DND-41 (cell line): ENCODE data around the gene CITED1.

Source experiments
- ATAC-seq: fragments of 200-7000 bp; cut with Tn5 transposase; 3 replicates; pipeline ENCODE4 v1.9.1; 2021; ENCODE audit warnings: low read depth; ENCODE audit not compliant: insufficient read depth
- DNase-seq: peaks from one replicate; pipeline ENCODE4 v3.0.0-alpha.2; 2020
- H2AFZ ChIP-seq: 2 replicates; pipeline ENCODE4 v1.6.0; 2012; ENCODE audit warnings: low read depth, low read length
- H3K27ac ChIP-seq: 2 replicates; pipeline ENCODE4 v1.5.1; 2012; ENCODE audit warnings: low read length, inconsistent platforms
- H3K27me3 ChIP-seq: fragments of 200-600 bp; sonication (generic); 2 replicates; pipeline ENCODE4 v1.6.0; 2012; ENCODE audit warnings: low read length, mild to moderate bottlenecking, inconsistent platforms; ENCODE audit not compliant: insufficient read depth, poor library complexity
- H3K36me3 ChIP-seq: 2 replicates; pipeline ENCODE4 v1.5.1; 2012; ENCODE audit warnings: low read length, inconsistent platforms; ENCODE audit not compliant: insufficient read depth
- H3K4me1 ChIP-seq: 2 replicates; pipeline ENCODE4 v1.5.1; 2012; ENCODE audit warnings: mild to moderate bottlenecking, low read length; ENCODE audit not compliant: insufficient read depth
- H3K4me2 ChIP-seq: 2 replicates; pipeline ENCODE4 v1.6.0; 2012; ENCODE audit warnings: mild to moderate bottlenecking, moderate library complexity, low read length, inconsistent platforms; ENCODE audit not compliant: insufficient read depth
- H3K4me3 ChIP-seq, 2 experiments: fragments of 200-600 bp in 1 of 2; shearing (Covaris generic) in 1 of 2; 2 replicates each; pipeline ENCODE4 v1.5.1; 2012 to 2016; ENCODE audit warnings: inconsistent platforms in 2 of 2, low read length in 2 of 2, mild to moderate bottlenecking in 2 of 2, low read depth in 1 of 2, moderate library complexity in 1 of 2
- H3K79me2 ChIP-seq: 2 replicates; pipeline ENCODE4 v1.6.0; 2012; ENCODE audit warnings: low read length, inconsistent platforms; ENCODE audit not compliant: insufficient read depth
- H3K9ac ChIP-seq: 2 replicates; pipeline ENCODE4 v1.6.0; 2012; ENCODE audit warnings: low read depth, mild to moderate bottlenecking, inconsistent platforms, low read length, moderate library complexity
- H3K9me3 ChIP-seq: 2 replicates; pipeline ENCODE4 v1.5.1; 2012; ENCODE audit warnings: low read length, moderate library complexity, mild to moderate bottlenecking, inconsistent platforms; ENCODE audit not compliant: insufficient read depth, severe bottlenecking
- H4K20me1 ChIP-seq: 2 replicates; pipeline ENCODE4 v1.6.0; 2012; ENCODE audit warnings: low read length; ENCODE audit not compliant: insufficient read depth
- EZH2 ChIP-seq: IDR thresholded peaks from 3 replicates; pipeline ENCODE4 v1.6.1; 2012; ENCODE audit warnings: borderline replicate concordance, low read depth, mild to moderate bottlenecking, moderate library complexity, low read length, inconsistent platforms; ENCODE audit not compliant: severe bottlenecking
- TF ChIP-seq, protein P1 (sequence below): IDR thresholded peaks from 2 replicates; pipeline ENCODE4 v1.5.1; 2012; ENCODE audit warnings: borderline replicate concordance, low read length, moderate library complexity, mild to moderate bottlenecking; ENCODE audit not compliant: poor library complexity, severe bottlenecking; ENCODE audit errors: extremely low read depth

The CITED1 gene

DNA sequence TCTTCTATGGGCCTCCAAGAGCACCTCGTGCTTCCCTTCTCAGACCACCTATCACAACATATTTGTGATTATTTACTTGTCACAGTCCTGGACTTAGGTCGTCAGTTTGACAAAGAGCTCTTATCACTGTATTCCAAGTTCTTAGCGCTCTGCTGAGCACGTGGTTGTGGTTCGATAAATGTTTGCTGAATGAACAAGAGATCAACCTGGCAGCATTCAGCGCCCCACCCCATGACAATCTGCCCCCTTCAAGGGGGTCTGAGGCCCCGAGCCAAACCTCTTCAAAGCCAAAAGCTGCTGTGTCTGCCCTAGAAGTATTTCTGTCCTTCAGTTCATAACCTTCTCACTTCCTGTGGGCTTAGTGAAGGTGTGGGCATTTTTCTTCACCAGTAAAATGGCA is 43.6 kb downstream of the CITED1 start:
- no peaks in the 10 kb centered on the region for H3K27me3 ChIP-seq
- no peaks in the 10 kb centered on the region for H3K36me3 ChIP-seq
- ATAC-seq, result no peak
- no peak for DNase-seq
- no peaks in the 10 kb centered on the region for H3K4me1 ChIP-seq
- H3K9ac ChIP-seq, result no peak overlapping the region
- no peaks in the 10 kb centered on the region for H4K20me1 ChIP-seq
- no peaks in the 10 kb centered on the region for H3K9me3 ChIP-seq
- TF ChIP-seq EZH2, result no peak
- TF ChIP-seq, protein P1, sequence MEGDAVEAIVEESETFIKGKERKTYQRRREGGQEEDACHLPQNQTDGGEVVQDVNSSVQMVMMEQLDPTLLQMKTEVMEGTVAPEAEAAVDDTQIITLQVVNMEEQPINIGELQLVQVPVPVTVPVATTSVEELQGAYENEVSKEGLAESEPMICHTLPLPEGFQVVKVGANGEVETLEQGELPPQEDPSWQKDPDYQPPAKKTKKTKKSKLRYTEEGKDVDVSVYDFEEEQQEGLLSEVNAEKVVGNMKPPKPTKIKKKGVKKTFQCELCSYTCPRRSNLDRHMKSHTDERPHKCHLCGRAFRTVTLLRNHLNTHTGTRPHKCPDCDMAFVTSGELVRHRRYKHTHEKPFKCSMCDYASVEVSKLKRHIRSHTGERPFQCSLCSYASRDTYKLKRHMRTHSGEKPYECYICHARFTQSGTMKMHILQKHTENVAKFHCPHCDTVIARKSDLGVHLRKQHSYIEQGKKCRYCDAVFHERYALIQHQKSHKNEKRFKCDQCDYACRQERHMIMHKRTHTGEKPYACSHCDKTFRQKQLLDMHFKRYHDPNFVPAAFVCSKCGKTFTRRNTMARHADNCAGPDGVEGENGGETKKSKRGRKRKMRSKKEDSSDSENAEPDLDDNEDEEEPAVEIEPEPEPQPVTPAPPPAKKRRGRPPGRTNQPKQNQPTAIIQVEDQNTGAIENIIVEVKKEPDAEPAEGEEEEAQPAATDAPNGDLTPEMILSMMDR, result no peak
- no peak overlapping the region for H3K4me3 ChIP-seq
- H3K4me2 ChIP-seq, result no peak overlapping the region
- H3K27ac ChIP-seq, result no peak overlapping the region
- H2AFZ ChIP-seq, result no peak overlapping the region
- H3K79me2 ChIP-seq, result no peaks in the 10 kb centered on the region

DNA sequence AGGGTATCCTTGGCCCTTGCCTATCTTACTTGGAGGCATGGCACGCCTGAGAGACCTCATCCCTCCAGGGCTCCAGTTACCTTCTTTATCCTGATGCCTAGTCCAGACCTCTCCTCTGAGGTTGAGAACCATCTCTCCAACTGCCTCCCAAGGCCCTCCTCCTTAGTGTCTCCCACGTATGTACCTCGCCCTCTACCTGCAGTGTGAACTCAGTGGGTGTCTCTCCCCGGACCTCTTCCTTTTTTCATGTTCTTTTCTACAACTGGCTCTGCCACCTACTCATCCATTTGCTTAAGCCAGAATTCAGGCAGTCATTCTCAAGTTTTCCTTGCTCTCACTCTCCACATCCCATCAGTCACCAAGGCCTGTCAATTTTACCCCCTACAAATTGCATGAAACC is 45.3 kb downstream of the CITED1 start:
- no peaks in the 10 kb centered on the region for H3K27me3 ChIP-seq
- no peaks in the 10 kb centered on the region for H4K20me1 ChIP-seq
- no peak overlapping the region for H3K4me2 ChIP-seq
- no peak overlapping the region for H3K4me3 ChIP-seq
- H2AFZ ChIP-seq, result no peak overlapping the region
- no peak overlapping the region for H3K9ac ChIP-seq
- no peaks in the 10 kb centered on the region for H3K36me3 ChIP-seq
- DNase-seq (no peak), ATAC-seq (no peak)
- H3K27ac ChIP-seq, result no peak overlapping the region
- H3K9me3 ChIP-seq, result no peaks in the 10 kb centered on the region
- no peaks in the 10 kb centered on the region for H3K79me2 ChIP-seq
- no peaks in the 10 kb centered on the region for H3K4me1 ChIP-seq
- TF ChIP-seq EZH2, result no peak
- TF ChIP-seq, protein P1, result no peak

DNA sequence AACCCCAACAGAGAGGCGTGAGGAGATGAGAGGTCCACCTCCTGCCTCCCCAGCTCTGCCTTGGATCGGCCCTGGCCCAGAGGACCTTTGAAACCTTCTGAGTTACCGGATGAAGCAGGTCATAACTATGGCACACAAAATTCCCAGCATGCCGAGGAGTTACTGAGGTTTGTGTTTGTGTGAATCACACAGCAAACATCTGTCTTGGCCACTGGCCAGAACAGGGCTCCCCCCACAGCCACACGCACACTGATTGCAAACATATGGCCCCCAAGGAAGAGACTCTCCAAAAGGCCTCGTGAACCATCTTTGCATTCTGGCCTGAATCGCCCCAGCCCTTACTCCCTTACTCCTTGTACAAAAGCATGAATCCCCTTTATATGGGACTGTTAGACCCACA is 47.5 kb downstream of the CITED1 start:
- Histone ChIP-seq H3K27me3 (no peaks in the 10 kb centered on the region), H3K4me3 (no peak overlapping the region), H3K4me2 (no peak overlapping the region), H3K4me1 (no peaks in the 10 kb centered on the region), H3K9ac (no peak overlapping the region), H3K27ac (no peak overlapping the region), H3K9me3 (no peaks in the 10 kb centered on the region), H3K36me3 (no peaks in the 10 kb centered on the region), H3K79me2 (no peaks in the 10 kb centered on the region), H2AFZ (no peak overlapping the region), H4K20me1 (no peaks in the 10 kb centered on the region)
- no peak for TF ChIP-seq EZH2
- TF ChIP-seq, protein P1, result no peak
- no peak for ATAC-seq
- no peak for DNase-seq

DNA sequence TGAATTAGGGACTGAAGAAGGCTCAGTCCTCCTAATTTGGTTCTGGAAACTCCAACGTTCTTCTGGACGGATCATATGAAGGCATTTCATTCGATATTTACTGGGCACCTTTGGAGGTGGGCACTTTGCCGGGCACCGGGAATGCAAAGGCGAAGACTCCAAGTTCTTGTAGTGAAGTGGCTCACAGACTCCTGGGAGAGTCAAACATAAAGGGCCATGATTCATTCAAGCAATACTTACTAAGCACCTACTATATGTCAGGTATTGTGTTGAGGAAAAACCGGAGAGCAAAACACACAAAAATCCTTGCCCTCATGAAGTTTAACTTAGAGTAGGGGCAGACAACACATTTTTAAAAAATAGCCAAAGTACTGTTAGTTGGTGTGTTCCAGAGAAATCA is 49.9 kb downstream of the CITED1 start:
- Histone ChIP-seq H3K9me3 (no peaks in the 10 kb centered on the region), H3K9ac (no peak overlapping the region), H3K79me2 (no peaks in the 10 kb centered on the region), H3K27me3 (no peaks in the 10 kb centered on the region), H3K36me3 (no peaks in the 10 kb centered on the region), H3K27ac (no peak overlapping the region), H3K4me3 (no peak overlapping the region), H4K20me1 (no peaks in the 10 kb centered on the region), H3K4me1 (no peaks in the 10 kb centered on the region), H2AFZ (no peak overlapping the region), H3K4me2 (no peak overlapping the region)
- DNase-seq (no peak), ATAC-seq (no peak)
- TF ChIP-seq, protein P1, result no peak
- TF ChIP-seq EZH2, result no peak
